GM19193 (cell line): Measurements from ENCODE around the gene PRPF40B.

Source experiments
- POLR2A ChIP-seq: IDR thresholded peaks from 4 replicates; pipeline ENCODE4 v1.6.1; 2011; ENCODE audit not compliant: insufficient read depth, insufficient read length; ENCODE audit errors: extremely low read depth

Gene PRPF40B

GRCh38 chr12:49622501-49623141 is 740 bp upstream of the PRPF40B start:
- no peak for TF ChIP-seq POLR2A

DNA sequence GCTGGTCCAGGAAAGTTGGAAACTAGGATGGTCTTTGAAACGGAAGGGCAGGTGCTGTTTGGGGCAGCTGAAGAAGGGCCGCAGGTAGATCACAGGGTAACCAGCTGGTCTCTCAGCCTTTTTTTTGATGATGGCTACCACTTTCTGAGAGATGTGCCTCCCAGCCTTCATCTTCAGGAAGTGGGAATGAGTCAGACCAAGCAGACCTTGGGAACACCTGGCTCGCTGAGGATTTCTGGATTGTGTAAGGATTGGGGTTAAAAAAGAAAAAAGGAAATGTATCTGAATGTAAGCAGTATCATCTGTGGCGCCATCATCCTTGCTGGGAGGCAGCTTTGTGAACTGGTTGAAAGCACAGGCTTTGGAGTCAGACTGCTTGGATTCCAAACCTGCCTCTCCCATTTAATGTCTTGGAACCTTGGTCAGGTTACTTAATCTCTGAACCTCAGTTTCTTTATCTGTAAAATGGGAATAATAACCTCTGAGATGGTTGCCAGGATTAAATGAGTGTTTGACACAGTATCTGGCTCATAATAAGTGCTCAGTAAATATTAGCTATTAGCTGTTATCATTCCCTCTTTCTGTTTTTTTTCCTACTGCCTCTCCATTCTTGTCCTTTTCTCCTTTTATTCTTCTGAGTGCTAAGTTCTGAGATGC is 1.7 kb downstream of the PRPF40B start:
- TF ChIP-seq POLR2A = no peak

DNA sequence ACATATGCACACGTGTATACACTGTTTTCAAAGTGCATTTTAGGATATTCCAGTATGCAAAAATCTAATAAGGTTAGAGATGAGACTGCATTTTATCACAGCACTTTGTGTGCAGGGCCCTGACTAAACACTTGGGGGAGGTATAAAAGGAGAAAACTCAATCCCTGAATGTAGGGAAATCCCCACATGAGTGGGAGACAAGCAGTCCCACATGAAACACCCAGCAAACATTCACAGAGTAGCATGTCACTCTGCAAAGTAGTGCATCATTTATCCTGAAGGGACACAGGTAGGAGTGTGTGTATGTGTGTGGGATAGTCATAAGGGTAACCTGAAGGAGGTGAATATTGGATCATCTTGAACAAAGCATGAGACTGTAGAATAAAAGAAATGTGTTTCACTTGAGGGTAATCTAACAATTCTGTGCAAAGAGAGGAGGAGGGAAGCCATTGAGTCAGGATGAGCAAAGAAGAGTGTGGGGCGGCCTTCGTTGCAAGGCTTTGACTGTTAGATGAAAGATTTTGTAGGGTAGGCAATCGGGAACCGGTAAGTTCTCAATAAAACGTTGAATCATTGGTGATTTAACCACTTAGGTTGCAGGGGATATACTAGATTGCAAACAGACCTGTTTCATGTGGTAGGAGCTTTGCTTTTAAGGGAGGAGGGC is 2.9 kb downstream of the PRPF40B start:
- TF ChIP-seq POLR2A = no peak

DNA sequence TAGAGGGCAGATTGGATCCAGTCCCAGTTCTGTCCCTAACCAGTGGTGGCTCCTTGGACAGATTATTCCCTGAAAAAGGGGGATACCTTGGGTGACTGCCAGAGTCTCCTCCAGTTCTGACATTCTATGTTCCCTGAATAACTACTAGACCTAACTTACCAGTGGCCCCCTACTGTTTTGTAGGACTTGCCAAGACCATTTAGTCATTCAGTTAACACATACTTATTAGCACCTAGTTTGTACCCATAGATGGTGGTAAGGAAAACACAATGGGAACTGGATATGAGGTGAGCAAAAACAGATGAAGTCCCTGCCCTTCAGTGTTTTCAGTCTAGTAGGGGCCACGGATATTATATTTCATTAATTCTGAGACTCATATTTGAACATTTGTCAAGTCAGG is 3.5 kb downstream of the PRPF40B start:
- TF ChIP-seq POLR2A = no peak

- TF ChIP-seq POLR2A = no peak
These were observed 4.5 kb downstream of the PRPF40B start for GRCh38 chr12:49627752-49628360.

DNA sequence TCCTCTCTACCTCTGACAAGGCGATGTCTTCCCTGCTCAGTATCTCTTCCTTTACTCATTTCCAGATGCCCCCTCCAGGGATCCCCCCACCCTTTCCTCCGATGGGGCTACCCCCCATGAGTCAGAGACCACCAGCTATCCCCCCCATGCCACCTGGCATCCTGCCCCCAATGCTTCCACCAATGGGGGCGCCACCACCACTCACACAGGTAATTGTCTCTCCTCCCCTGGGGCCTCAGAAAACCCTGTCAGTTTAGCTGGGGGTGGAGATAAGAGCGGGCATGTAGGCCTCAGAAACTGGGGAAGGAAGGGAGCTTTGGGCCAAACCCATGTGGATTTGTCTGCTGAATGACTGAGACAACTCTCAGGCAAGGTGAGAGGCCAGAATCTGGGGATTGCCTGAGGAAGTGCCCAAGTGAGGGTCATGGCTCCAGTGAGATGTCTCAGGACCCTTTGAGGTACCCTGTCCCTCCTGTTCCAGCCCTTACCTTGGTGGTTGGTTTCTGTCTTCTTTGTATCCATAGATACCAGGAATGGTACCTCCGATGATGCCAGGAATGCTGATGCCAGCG is 8.1 kb downstream of the PRPF40B start:
- no peak for TF ChIP-seq POLR2A

- TF ChIP-seq POLR2A = no peak
These were observed 9.0 kb downstream of the PRPF40B start for GRCh38 chr12:49632401-49632800.

DNA sequence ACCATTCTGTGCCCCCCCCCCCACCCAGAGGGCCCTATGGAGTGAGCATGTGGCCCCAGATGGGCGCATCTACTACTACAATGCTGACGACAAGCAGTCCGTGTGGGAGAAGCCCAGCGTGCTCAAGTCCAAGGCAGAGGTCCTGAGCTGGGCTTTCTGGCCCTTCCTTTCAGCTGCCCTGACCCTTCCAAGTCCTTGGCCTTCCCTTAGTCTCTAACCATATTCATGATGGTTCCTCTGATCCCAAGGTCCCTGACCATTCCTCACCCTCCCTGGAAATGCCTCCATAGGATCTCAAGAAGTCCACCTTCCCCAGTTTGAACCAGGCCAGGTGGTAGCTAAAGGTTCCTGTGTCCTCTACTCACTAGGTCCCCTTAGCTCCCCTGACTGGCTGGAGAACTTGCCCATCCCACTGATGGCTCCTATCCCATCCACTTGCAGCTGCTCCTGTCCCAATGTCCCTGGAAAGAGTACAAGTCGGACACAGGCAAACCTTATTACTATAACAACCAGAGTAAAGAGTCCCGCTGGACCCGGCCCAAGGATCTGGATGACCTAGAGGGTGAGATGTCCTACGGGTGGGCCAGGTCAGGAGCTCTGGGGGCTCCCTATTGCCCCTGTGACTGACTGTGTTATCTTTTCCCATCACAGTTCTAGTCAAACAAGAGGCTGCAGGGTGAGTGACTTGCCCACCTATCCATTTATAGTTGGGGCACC is 9.8 kb downstream of the PRPF40B start:
- TF ChIP-seq POLR2A = no peak

- TF ChIP-seq POLR2A = no peak
These were observed 10.5 kb downstream of the PRPF40B start for GRCh38 chr12:49633703-49634345.

- TF ChIP-seq POLR2A = peak; percentile 14
These were observed 11.7 kb downstream of the PRPF40B start for GRCh38 chr12:49635036-49635435.

DNA sequence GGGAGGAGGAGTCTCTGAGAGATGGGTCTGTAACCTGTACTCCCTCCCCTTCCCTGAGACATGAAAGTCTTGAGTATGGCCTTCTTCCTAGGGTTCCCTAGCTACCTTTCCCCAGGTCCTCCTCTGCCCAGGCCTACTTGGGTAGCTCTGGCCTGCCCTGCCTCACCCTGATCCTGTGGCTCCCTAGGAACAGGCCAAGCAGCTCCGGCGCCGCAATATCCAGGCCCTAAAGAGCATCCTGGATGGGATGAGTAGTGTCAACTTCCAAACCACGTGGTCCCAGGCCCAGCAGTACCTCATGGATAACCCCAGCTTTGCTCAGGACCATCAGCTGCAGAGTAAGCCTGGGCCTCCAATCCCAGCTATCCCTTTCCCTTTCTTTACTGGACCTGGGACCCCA is 12.3 kb downstream of the PRPF40B start:
- no peak for TF ChIP-seq POLR2A

- no peak for TF ChIP-seq POLR2A
These were observed 13.2 kb downstream of the PRPF40B start for GRCh38 chr12:49636574-49636973.

GRCh38 chr12:49636979-49637755 is 13.8 kb downstream of the PRPF40B start:
- TF ChIP-seq POLR2A = no peak
